ENCODE data around the gene RBMY1D. TPM values are rescaled to one million over a fixed set of nuclear protein-coding genes. Genes with fewer than 3 reads are reported as not detected.
"Not testable (repeated sequence)": the region's sequence is repeated elsewhere in the genome, so short reads cannot be mapped to it uniquely, and the experiment has no call there.

RBMY1D gene
- not detected in 2 replicates for polyA plus RNA-seq (2011; rRNA removed)
- not detected in 2 replicates for polyA minus RNA-seq (2011; rRNA and poly(A)+ RNA removed)

DNA sequence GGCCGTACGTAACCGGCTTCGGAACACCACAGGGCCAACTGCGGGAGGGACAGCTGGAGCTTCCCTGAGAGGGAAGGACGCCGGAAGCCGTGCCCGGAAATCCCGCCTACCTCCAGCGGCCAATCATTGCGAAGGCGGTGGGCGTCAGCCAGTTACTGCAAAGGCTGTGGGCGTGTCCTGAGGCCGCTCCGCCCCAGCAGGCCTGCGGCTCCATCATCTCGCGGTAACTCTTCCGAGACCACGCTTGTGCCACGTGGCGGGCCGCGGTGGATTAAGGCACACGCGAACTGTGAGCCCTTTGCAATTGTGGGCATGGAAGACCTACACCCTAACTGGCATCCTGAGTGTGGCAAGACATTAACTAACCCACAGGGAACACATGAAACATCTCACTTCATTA lies at the start of gene RBMY1D:
Gene RBMY1D, minus strand, starts transcription at position 101 of the 400 bp plus-strand sequence. CDS start 2,013 bp downstream, outside the sequence.
- CTCF ChIA-PET; H3K4me3 ChIP-seq (ENCODE audit: low read depth, low read length); POLR2A ChIA-PET; H3K36me3 ChIP-seq (ENCODE audit: control insufficient read depth, insufficient read depth, low read length); H3K27me3 ChIP-seq (ENCODE audit: control insufficient read depth, insufficient read depth, low read length); DNase-seq (ENCODE audit: low read depth): not testable (repeated sequence)

- DNase-seq (ENCODE audit: low read depth); H3K27me3 ChIP-seq (ENCODE audit: control insufficient read depth, insufficient read depth, low read length); H3K36me3 ChIP-seq (ENCODE audit: control insufficient read depth, insufficient read depth, low read length); POLR2A ChIA-PET; H3K4me3 ChIP-seq (ENCODE audit: low read depth, low read length); CTCF ChIA-PET: not testable (repeated sequence)
These were observed 23.6 kb upstream of the RBMY1D start, which contains the start of gene RBMY1E for GRCh38 chrY:21917932-21918331. RBMY1E (minus strand) TSS chrY:21918032; CDS start chrY:21916054, 1,978 bp downstream.

- POLR2A ChIA-PET; H3K4me3 ChIP-seq (ENCODE audit: low read depth, low read length); H3K36me3 ChIP-seq (ENCODE audit: control insufficient read depth, insufficient read depth, low read length); H3K27me3 ChIP-seq (ENCODE audit: control insufficient read depth, insufficient read depth, low read length); DNase-seq (ENCODE audit: low read depth); CTCF ChIA-PET: not testable (repeated sequence)
These were observed 24.8 kb downstream of the RBMY1D start for GRCh38 chrY:21869407-21870076.

DNA sequence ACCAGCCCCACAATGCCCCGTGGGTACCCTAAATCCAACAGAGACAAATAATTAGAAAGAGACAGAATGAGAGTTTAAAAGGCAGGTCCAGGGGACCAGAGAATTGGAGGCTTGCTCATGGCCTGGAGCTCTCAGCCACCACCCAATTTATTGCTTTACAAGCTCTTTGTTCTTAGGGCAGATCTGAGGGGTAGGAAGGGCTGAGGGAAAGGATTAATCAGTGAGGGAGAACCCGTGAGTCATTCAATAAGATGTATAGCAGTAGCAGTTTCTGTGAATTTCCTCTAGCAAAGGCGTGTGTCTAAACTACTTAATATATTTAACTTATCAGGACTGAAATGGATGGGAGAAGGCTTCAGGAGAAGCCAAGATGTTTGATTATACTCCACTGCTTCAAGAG lies 48.8 kb downstream of the RBMY1D start:
- Histone ChIP-seq H3K27me3 (ENCODE audit: control insufficient read depth, insufficient read depth, low read length) (no peaks in the 10 kb centered on the region), H3K4me3 (ENCODE audit: low read depth, low read length) (no peak overlapping the region), H3K36me3 (ENCODE audit: control insufficient read depth, insufficient read depth, low read length) (no peaks in the 10 kb centered on the region)
- TF ChIP-seq, protein P1, sequence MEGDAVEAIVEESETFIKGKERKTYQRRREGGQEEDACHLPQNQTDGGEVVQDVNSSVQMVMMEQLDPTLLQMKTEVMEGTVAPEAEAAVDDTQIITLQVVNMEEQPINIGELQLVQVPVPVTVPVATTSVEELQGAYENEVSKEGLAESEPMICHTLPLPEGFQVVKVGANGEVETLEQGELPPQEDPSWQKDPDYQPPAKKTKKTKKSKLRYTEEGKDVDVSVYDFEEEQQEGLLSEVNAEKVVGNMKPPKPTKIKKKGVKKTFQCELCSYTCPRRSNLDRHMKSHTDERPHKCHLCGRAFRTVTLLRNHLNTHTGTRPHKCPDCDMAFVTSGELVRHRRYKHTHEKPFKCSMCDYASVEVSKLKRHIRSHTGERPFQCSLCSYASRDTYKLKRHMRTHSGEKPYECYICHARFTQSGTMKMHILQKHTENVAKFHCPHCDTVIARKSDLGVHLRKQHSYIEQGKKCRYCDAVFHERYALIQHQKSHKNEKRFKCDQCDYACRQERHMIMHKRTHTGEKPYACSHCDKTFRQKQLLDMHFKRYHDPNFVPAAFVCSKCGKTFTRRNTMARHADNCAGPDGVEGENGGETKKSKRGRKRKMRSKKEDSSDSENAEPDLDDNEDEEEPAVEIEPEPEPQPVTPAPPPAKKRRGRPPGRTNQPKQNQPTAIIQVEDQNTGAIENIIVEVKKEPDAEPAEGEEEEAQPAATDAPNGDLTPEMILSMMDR (IDR thresholded peaks at IDR 0.05; ENCODE audit: insufficient read depth, low read depth, low read length), result no peak
- DNase-seq (ENCODE audit: low read depth), result no peak
- CTCF ChIA-PET, result no interaction called here
- POLR2A ChIA-PET, result no interaction called here

DNA sequence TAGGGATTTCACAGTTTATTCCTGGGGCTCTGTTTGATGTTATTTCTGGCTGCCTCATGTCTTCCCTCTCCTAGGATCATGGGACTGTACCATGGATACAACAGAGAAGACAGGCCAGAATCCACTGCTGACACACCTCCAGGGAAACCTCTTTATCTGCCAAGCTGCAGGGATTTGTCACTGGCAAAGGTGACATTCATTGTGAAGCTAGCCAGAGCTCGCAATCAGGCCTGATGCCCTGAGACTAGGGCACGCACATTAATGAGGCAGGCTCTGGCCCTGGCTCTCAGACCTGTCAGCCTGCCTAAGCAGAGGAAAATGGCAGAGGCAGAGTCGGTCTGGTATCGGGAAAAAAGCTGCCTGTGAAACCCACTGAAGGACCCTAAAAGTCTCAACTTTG lies 52.2 kb downstream of the RBMY1D start:
- TF ChIP-seq, protein P1 (IDR thresholded peaks at IDR 0.05; ENCODE audit: insufficient read depth, low read depth, low read length), result no peak
- Histone ChIP-seq H3K4me3 (ENCODE audit: low read depth, low read length) (no peak overlapping the region), H3K36me3 (ENCODE audit: control insufficient read depth, insufficient read depth, low read length) (no peaks in the 10 kb centered on the region), H3K27me3 (ENCODE audit: control insufficient read depth, insufficient read depth, low read length) (no peaks in the 10 kb centered on the region)
- CTCF ChIA-PET, result no interaction called here
- POLR2A ChIA-PET, result no interaction called here
- DNase-seq (ENCODE audit: low read depth), result no peak

DNA sequence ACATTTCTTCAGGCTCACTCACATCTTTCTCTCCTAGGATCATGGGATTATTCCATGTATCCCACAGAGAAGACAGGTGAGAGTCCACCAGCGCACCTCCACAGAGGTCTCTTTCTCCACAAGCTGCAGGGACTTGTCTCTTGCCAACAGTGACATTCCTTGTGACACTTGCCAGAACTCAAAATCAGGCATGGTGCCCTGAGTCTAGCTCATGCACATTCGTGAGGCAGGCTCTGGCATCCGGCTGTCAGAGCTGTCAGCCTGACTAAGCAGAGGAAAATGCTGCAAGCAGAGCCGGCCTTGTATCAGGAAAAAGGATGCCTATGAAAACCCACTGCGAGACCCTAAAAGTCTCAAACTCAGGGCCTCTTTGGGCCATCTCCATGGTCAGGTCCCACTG lies 54.8 kb downstream of the RBMY1D start:
- CTCF ChIA-PET, result no interaction called here
- H3K27me3 ChIP-seq (ENCODE audit: control insufficient read depth, insufficient read depth, low read length), result no peaks in the 10 kb centered on the region
- POLR2A ChIA-PET, result no interaction called here
- H3K4me3 ChIP-seq (ENCODE audit: low read depth, low read length), result no peak overlapping the region
- TF ChIP-seq, protein P1 (IDR thresholded peaks at IDR 0.05; ENCODE audit: insufficient read depth, low read depth, low read length), result no peak
- no peaks in the 10 kb centered on the region for H3K36me3 ChIP-seq (ENCODE audit: control insufficient read depth, insufficient read depth, low read length)
- no peak for DNase-seq (ENCODE audit: low read depth)

- Histone ChIP-seq H3K27me3 (ENCODE audit: control insufficient read depth, insufficient read depth, low read length) (no peaks in the 10 kb centered on the region), H3K36me3 (ENCODE audit: control insufficient read depth, insufficient read depth, low read length) (no peaks in the 10 kb centered on the region), H3K4me3 (ENCODE audit: low read depth, low read length) (no peak overlapping the region)
- POLR2A ChIA-PET, result no interaction called here
- no peak for DNase-seq (ENCODE audit: low read depth)
- TF ChIP-seq, protein P1 (IDR thresholded peaks at IDR 0.05; ENCODE audit: insufficient read depth, low read depth, low read length), result no peak
- CTCF ChIA-PET, result no interaction called here
These were observed 58.0 kb downstream of the RBMY1D start for GRCh38 chrY:21836343-21836742.

Measured in BJ (cell line).